ENCODE data around the gene MDM2. TPM values are rescaled to one million over a fixed set of nuclear protein-coding genes. Genes with fewer than 3 reads are reported as not detected.

The MDM2 gene
- total and polyA plus RNA-seq, 2 donors (not counting 1 experiment from before 2014, with no cell fraction given), result 46.6 to 240 TPM

GRCh38 chr12:68842123-68842522 lies 34.1 kb downstream of the MDM2 start:
- Histone ChIP-seq H3K4me2 (ENCODE audit: extremely low read depth, insufficient read depth, low read length) (no peak overlapping the region), H4K20me1 (ENCODE audit: control insufficient read depth, extremely low read depth, insufficient read depth, low read length) (no peaks in the 10 kb centered on the region), H3K9me3 (ENCODE audit: control insufficient read depth, insufficient read depth, low read depth, low read length) (no peaks in the 10 kb centered on the region), H2AFZ (ENCODE audit: low read length) (no peak overlapping the region), H3K27ac (ENCODE audit: insufficient read depth, low read length) (no peak overlapping the region), H3K27me3 (ENCODE audit: control insufficient read depth, insufficient read depth, low read length) (no peaks in the 10 kb centered on the region), H3K79me2 (ENCODE audit: control insufficient read depth, insufficient read depth, low read length) (peaks cover 2% of the 10 kb centered on the region), H3K4me1 (ENCODE audit: control insufficient read depth, extremely low read depth, insufficient read depth, low read length) (no peaks in the 10 kb centered on the region), H3K4me3 (replicated peaks in 1 of 4; ENCODE audit: control extremely low read depth in 1 of 4, insufficient read depth in 1 of 4, low read depth in 3 of 4, low read length in 4 of 4) (no peak overlapping the region), H3K36me3 (ENCODE audit: control insufficient read depth, insufficient read depth, low read length) (peaks cover 17% of the 10 kb centered on the region), H3K9ac (ENCODE audit: insufficient read depth, low read length) (no peak overlapping the region)
- no peak for TF ChIP-seq EZH2 (IDR thresholded peaks at IDR 0.05; ENCODE audit: low read length, missing control alignments)
- TF ChIP-seq CTCF (conservative IDR thresholded peaks at IDR 0.05 in 1 of 2, IDR thresholded peaks at IDR 0.05 in 1 of 2; ENCODE audit: low read depth in 1 of 2, low read length in 2 of 2), result no peak
- DNase-seq (ENCODE audit: low read depth in 2 of 2), result no peak

GRCh38 chr12:68842784-68843567 lies 35.0 kb downstream of the MDM2 start:
- Histone ChIP-seq H3K4me3 (replicated peaks in 1 of 4; ENCODE audit: control extremely low read depth in 1 of 4, insufficient read depth in 1 of 4, low read depth in 3 of 4, low read length in 4 of 4) (no peak overlapping the region), H3K79me2 (ENCODE audit: control insufficient read depth, insufficient read depth, low read length) (peaks cover 2% of the 10 kb centered on the region), H3K4me1 (ENCODE audit: control insufficient read depth, extremely low read depth, insufficient read depth, low read length) (no peaks in the 10 kb centered on the region), H3K36me3 (ENCODE audit: control insufficient read depth, insufficient read depth, low read length) (peaks cover 14% of the 10 kb centered on the region), H3K4me2 (ENCODE audit: extremely low read depth, insufficient read depth, low read length) (no peak overlapping the region), H3K9me3 (ENCODE audit: control insufficient read depth, insufficient read depth, low read depth, low read length) (no peaks in the 10 kb centered on the region), H3K27ac (ENCODE audit: insufficient read depth, low read length) (no peak overlapping the region), H3K27me3 (ENCODE audit: control insufficient read depth, insufficient read depth, low read length) (no peaks in the 10 kb centered on the region), H2AFZ (ENCODE audit: low read length) (no peak overlapping the region), H3K9ac (ENCODE audit: insufficient read depth, low read length) (no peak overlapping the region), H4K20me1 (ENCODE audit: control insufficient read depth, extremely low read depth, insufficient read depth, low read length) (no peaks in the 10 kb centered on the region)
- TF ChIP-seq EZH2 (IDR thresholded peaks at IDR 0.05; ENCODE audit: low read length, missing control alignments) (no peak), CTCF (conservative IDR thresholded peaks at IDR 0.05 in 1 of 2, IDR thresholded peaks at IDR 0.05 in 1 of 2; ENCODE audit: low read depth in 1 of 2, low read length in 2 of 2) (no peak)
- no peak for DNase-seq (ENCODE audit: low read depth in 2 of 2)

- H3K36me3 ChIP-seq (ENCODE audit: control insufficient read depth, insufficient read depth, low read length), result peaks cover 9% of the 10 kb centered on the region
Observed at GRCh38 chr12:68844318-68844745, 36.4 kb downstream of the MDM2 start.

More at GRCh38 chr12:68844318-68844745, 36.4 kb downstream of the MDM2 start:
- no peak for DNase-seq (ENCODE audit: low read depth in 2 of 2)
- Histone ChIP-seq H3K27ac (ENCODE audit: insufficient read depth, low read length) (no peak overlapping the region), H4K20me1 (ENCODE audit: control insufficient read depth, extremely low read depth, insufficient read depth, low read length) (no peaks in the 10 kb centered on the region), H3K9me3 (ENCODE audit: control insufficient read depth, insufficient read depth, low read depth, low read length) (no peaks in the 10 kb centered on the region), H3K79me2 (ENCODE audit: control insufficient read depth, insufficient read depth, low read length) (no peaks in the 10 kb centered on the region), H3K4me1 (ENCODE audit: control insufficient read depth, extremely low read depth, insufficient read depth, low read length) (no peaks in the 10 kb centered on the region), H3K27me3 (ENCODE audit: control insufficient read depth, insufficient read depth, low read length) (no peaks in the 10 kb centered on the region), H3K9ac (ENCODE audit: insufficient read depth, low read length) (no peak overlapping the region), H3K4me3 (replicated peaks in 1 of 4; ENCODE audit: control extremely low read depth in 1 of 4, insufficient read depth in 1 of 4, low read depth in 3 of 4, low read length in 4 of 4) (no peak overlapping the region), H2AFZ (ENCODE audit: low read length) (no peak overlapping the region), H3K4me2 (ENCODE audit: extremely low read depth, insufficient read depth, low read length) (no peak overlapping the region)
- TF ChIP-seq EZH2 (IDR thresholded peaks at IDR 0.05; ENCODE audit: low read length, missing control alignments), result no peak
- TF ChIP-seq CTCF (conservative IDR thresholded peaks at IDR 0.05 in 1 of 2, IDR thresholded peaks at IDR 0.05 in 1 of 2; ENCODE audit: low read depth in 1 of 2, low read length in 2 of 2), result no peak
